ENCODE measurements around the gene ARL6IP4. TPM values are rescaled to one million over a fixed set of nuclear protein-coding genes. Genes with fewer than 3 reads are reported as not detected.

ARL6IP4 gene
- total RNA-seq, 1 experiment from 2014 or later: 413 TPM

Other genes with a start within 250 kb of the ARL6IP4 start
- gene HCAR1, start 249.8 kb upstream of the ARL6IP4 start, total RNA-seq (2014; rRNA removed; shearing (Covaris generic); ENCODE audit: low replicate concordance): not detected in 2 replicates
- gene DENR, start 227.9 kb upstream of the ARL6IP4 start, total RNA-seq (2014; rRNA removed; shearing (Covaris generic); ENCODE audit: low replicate concordance): 19.7 and 26.8 TPM in 2 replicates
- gene CCDC62, start 206.1 kb upstream of the ARL6IP4 start, total RNA-seq (2014; rRNA removed; shearing (Covaris generic); ENCODE audit: low replicate concordance): 2.0 TPM in 1 of 2 replicates, not detected in the other
- gene HIP1R, start 145.2 kb upstream of the ARL6IP4 start, total RNA-seq (2014; rRNA removed; shearing (Covaris generic); ENCODE audit: low replicate concordance): 6.4 and 14.8 TPM in 2 replicates
- gene VPS37B, start 84.6 kb upstream of the ARL6IP4 start, total RNA-seq (2014; rRNA removed; shearing (Covaris generic); ENCODE audit: low replicate concordance): 15.0 and 21.4 TPM in 2 replicates
- gene ABCB9, start 14.2 kb upstream of the ARL6IP4 start, total RNA-seq (2014; rRNA removed; shearing (Covaris generic); ENCODE audit: low replicate concordance): 6.4 and 10.0 TPM in 2 replicates
- 15.9 and 24.2 TPM in 2 replicates for gene OGFOD2, start 5.4 kb upstream of the ARL6IP4 start, total RNA-seq (2014; rRNA removed; shearing (Covaris generic); ENCODE audit: low replicate concordance)
- gene PITPNM2, start 170.4 kb downstream of the ARL6IP4 start, total RNA-seq (2014; rRNA removed; shearing (Covaris generic); ENCODE audit: low replicate concordance): 0.69 and 1.6 TPM in 2 replicates

All from MG63 (cell line).